Eye (tissue), 1 donor: ENCODE results near the gene CAPS.

Source experiments
- DNase-seq: peaks from one replicate; pipeline ENCODE4 v3.0.0-alpha.2; 2015

Gene CAPS

DNA sequence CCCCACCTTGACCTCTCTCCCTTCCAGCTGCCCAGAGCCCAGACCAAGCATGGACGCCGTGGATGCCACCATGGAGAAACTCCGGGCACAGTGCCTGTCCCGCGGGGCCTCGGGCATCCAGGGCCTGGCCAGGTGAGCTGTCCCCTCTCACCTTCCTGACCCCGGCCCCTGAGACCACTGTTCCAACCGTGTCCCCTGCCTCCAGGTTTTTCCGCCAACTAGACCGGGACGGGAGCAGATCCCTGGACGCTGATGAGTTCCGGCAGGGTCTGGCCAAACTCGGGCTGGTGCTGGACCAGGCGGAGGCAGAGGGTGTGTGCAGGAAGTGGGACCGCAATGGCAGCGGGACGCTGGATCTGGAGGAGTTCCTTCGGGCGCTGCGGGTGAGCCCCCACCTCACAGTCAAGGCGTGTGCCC, 312 bp downstream of the CAPS start:
- no peak for DNase-seq

DNA sequence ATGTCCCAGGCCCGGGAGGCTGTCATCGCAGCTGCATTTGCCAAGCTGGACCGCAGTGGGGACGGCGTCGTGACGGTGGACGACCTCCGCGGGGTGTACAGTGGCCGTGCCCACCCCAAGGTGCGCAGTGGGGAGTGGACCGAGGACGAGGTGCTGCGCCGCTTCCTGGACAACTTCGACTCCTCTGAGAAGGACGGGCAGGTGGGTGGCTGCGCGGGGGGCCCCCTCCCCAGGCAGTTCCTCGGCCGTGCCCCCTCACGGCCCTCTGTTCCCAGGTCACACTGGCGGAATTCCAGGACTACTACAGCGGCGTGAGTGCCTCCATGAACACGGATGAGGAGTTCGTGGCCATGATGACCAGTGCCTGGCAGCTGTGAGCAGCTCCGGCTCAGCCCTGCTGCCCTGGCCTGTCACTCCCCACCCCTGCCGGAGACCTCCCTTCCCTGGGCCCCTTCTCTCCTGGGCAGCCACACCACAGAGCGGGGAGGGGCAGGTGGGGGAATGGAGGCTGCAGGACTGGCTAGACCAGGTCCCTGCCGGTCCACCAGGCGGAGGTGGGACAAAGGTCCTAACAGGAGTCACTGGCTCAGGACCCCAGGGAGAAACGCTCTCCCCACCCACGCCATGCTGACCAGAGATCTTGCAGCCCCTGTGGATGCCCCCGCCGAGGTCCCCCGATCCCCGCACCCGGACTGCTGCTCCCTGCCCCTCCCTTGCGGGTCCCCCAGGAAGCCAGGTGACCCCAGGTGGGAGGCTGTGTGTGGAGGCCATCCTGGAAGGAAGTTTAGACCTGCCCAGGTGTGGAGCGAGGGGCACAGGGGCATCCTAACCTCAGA, 1.1 kb downstream of the CAPS start:
- DNase-seq = peak; percentile 36

DNA sequence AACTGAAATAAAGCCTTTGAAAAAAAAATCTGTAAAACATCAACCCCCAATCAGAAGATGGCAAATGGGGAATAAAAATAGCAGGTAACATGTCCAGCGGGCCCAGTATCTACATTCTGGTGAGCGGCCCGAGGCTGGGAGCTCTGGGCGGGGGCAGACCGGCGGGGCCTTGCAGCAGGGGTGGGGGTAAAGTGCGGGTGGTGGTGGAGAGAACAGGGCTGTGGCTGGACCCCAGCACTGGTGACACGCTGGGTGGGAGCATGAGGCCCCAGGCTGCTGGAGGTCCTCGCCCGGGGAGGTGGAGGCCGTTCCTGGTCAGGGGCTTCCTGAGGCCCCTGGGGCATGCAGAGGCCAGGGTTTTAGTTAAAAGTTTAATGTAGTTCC, 1.7 kb downstream of the CAPS start:
- DNase-seq = no peak

DNA sequence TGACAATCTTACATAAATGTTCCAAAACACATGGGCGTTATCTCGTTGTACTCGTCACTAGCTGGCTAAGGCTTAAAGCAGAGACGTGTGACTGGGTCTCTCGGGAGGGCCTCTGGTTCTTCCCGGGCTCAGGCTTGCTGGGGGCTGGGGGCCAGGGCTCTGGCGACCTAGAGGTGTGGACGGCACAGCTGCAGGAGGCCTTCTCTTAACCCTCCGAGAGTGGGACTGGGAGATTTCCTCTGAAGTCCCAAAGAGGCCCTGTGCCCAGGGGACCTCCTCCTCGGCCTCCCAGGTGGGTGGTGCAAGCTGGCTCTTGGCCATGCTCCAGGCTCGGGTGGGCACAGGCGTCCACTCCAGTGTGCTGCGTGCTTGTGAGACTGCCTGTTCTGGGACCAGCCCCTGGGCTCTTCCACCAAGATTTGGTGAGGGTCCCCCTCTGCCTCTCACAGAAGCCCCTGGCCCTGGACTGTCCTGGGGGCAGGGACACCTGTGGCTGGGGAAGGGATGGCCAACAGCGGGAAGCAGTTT, 2.2 kb downstream of the CAPS start:
- no peak for DNase-seq

DNA sequence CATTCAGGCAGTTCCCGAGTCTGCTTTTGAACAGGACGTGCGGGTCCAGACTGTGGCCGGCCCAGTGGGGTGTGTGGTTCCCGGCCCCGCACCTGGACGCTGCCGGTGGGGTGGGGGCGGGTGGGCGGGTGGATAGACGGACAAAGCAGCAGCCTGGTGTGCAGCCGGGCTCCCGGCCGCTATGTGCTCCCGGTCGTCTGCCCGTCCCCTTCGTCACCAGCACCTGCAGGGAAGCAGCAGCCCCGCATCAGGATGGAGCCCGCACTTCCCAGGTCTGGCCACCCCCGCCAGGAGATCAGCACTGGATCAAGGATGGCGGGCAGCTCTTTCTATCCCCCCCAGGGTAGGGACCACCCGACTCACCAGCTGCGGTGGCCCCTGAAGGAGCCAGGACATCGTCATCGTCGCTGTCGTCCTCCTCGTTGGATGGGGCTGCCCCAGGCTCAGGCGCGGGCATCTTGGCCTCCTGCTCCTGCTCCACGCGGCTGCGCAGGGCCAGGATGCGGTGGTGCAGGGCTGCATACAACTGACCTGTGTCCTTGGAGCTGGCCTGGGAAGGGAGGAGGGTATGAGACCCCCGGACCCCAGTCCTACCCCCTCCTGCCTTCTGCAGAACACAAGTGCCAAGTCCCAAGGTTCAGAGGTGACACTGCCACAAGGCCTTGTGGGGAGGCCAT, 3.5 kb downstream of the CAPS start:
- no peak for DNase-seq

DNA sequence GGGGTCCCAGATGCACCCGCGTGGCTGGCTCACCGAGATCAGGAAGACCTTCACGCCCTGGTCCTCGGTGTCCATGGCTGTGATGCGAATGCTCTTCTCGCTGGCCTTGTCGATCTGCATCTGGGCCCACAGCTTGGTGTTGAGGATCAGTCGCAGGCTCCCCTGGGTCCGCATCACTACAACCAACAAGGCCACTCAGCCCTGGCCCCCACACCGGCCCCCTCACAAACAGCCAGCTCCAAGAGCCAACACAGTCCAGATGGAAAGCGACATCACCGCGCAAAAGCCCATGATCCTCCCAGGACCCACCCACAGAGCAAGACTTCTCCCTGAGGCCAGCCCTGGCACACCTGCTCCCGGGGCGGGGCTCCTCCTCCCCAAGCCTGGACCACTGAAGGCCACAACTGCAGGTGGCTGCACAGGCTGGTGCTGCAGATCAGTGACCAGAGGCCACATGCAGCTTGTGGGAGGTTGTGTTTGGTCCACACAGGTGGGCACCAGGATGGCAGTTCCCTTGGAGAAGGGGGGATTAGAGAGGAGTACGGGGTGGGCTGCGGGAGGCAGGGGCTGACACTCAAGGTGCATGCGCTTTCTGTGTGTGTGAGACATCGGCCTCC, 4.5 kb downstream of the CAPS start:
- no peak for DNase-seq

DNA sequence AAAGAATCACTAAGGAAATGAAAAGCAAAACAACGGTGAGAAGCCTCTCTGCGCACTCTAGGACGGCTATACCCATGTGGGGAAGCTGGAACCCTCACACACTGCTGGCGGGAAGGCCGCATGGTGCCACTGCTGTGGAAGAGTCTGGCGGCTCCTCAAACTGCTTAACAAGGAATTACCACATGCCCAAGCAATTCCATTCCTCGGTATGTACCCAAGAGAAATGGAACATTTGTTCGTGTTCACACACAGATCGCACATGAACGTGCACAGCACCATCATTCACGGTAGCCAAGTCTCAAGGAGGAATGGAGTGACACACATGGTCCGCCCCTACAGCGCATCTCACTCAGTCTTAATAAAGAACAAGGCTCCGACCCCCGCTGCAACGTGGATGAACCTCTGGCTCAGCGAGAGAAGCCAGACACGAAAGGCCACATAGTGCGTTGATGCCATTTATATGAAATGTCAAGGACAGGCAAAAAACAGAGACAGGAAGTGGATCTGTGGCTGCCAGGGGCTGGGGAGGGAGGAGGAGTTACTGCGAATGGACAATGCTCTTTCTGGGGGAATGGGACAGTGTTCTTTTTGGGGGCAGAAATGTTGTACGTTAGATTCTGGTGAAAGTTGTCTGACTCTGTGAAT, 7.6 kb downstream of the CAPS start:
- no peak for DNase-seq

DNA sequence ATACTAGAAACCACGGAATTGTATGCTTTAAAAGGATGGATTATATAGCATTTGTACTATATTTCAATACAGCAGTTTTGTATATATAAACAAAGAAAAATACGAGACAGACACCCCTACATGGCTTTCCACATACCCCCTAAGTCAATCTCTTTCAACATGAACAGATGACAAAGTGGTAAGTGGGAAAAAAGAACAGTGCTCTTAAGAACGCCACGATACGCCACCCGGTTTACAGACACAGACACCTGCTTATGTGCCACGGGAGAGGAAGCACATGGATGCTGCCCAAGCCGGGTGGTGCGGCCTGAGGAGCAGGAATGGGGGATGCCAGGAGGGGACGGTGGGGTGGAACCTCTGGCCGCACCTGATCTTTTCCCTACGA, 8.1 kb downstream of the CAPS start:
- DNase-seq = no peak

DNA sequence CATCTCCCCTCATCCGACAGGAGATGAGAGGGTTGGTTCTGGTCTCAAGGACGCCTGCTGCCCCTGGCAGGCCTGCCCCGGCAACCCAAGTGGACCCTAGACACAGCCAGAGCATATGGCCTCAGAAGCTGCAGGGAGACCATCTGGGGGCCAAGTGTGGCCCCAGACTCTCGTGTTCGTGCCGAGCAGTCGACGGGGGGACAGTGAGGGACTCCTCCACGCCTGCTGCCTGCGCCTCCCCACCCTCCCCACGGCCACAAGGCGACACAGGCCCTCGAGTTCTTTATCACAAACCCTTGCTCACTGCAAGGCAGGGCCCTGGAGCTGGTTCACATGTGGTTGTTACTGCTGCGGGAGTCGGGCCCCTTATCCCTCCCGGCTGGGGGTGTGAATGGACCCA, 9.3 kb downstream of the CAPS start:
- DNase-seq = no peak

DNA sequence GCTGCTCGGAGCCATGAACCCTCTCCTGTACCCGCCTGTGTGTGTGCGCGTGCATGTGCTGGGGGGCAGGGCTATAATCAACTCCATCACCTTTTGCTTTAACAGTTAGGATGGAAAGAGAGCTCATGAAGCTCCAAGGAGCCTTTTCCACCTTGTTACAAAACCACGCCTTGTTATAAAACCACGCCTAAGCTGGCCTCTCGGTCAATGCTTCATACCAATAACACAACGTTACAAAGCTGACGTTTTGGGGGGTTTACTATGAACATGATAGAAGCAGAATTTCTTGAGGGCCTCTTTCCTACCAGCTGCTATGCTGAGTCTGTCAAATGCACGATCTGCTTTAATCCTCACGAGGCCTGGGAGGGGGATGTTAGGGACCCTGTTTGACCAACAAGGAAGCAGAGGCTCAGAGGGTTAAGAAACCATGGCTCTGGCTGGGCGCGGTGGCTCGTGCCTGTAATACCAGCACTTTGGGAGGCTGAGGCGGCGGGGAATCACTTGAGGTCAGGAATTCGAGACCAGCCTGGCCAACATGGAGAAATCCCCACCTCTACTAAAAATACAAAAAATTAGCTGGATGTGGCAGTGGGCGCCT, 11.9 kb downstream of the CAPS start:
- DNase-seq = no peak

DNA sequence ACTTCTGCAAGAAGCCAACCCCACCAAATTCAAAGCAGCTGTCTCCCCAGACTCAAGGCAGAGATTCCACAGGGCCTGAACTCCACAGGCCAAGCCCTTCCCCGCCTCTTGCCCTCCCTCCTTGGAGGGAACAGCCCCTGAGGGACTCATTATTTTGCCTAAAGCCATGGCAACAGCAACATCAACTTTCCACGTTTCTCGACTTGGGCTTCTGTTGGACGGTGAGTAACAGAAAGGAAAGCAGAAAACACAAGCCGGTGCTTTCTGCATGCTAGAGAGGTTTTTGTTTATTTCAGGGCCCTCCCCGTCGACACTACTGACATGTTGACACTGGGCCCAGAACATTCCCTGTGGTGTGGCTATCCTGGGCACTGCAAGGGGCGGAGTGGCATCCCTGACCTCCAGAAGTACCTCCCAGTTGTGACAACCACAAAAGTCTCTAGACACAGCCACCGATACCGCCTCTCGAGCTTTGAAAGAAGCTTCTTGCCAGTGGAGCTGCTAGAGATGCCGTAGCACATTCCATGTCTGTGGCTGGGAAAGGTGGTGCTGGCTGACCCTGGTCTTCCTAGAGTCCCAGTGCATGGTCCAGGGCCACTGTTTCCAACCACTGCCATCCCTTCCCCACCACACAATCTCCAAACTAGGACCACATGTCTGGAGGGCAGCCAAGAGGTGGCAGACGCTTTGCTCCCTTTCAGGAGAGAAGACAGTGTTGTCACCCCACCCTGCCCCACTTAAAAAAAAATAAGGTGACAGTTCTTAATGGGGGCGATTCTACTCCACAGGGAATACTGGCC, 12.8 kb downstream of the CAPS start:
- peak; percentile 56 for DNase-seq

DNA sequence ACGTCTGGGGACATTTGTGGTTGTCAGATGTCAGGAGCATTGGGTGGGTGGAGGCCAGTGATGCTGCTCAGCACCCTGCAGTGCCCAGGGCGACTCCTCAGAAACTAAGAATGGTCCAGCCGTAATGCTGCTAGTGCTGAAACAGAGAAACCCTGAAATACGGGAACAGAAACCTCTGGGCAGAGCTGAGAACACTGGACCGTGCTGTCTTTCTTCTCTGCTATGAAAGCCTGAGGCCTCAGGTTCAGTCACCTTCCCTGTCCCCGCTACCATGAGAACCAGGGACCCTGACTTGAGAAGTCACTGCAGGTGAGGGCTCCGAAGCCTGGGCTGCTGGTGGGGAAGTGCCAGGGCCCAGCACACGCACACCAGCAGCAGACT, 13.4 kb downstream of the CAPS start:
- no peak for DNase-seq

DNA sequence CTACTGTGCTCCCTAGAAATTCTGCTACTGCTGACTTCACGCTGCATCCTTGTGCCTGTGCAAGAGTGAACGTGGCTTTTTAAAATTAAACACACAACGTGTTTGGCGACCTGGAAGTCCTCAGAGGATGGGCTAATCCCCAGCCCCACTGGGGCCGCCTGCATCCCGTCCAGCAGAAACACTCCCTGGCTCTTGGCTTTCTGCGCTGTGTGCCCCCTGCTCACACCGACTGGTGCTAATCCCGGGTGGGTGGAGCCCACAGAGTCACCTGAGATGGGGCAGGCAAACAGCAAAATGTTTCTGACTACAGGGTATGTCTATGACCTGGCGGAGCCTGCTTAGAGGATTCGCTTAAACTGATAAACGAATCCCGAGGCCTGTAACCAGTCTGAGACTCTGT, 15.1 kb downstream of the CAPS start:
- DNase-seq = no peak

DNA sequence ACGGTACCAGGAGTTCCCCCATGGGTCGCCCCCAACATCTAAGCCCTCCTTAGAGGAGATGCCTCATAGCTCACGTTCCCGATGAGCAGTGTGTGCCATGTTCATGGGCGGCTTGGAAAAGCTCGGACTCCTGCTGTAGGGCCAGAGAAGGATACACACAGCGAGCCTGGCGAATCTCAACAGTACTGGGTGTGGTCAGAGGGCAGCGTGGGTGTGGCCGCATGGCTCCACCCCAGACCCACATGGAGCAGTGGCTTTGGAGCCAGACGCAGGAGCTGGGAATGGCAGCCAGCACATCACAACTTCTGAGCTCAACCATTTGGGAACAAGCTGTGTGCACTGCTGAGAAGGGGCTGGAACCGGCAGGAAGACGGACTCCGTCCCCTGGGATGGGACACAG, 15.6 kb downstream of the CAPS start:
- no peak for DNase-seq

DNA sequence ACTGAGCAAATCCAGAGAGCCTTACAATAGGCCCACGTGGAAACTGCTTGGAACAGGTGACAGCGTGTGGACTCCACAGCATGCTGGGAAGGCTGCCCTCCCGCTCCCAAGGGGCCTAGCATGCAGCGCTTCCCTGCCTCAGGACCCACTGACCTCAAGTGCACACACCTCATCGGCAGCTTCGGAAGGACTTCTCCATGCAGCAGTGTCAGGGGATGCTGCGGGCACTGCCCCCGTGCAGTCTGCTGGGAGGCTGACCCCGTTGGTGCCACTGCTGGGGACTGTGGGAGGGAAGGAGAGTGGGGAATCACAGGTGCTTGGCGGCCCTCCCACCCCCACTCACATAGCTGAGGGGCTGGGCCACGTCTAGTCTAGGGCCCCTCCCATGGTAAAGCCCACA, 17.2 kb downstream of the CAPS start:
- DNase-seq = no peak

DNA sequence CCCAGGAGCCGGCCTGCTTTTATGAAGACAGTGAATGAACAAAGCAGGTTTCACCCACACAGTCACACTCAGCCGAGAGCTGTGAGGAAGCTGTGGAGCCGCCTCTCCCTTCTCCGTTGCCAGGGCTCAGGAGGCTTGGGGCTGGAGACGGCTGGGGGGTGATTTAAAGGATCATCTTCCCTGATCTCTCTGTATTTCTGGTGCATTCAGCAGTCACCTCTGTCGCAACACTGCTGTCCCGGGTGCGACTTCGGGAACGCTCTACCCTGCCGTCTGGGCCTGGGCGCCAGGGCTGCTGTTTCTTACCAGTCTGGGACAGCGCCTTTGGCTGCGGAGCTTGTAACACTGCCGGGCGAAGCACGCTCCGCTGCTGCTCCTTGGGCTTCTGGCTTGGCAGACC, 18.1 kb downstream of the CAPS start:
- no peak for DNase-seq

DNA sequence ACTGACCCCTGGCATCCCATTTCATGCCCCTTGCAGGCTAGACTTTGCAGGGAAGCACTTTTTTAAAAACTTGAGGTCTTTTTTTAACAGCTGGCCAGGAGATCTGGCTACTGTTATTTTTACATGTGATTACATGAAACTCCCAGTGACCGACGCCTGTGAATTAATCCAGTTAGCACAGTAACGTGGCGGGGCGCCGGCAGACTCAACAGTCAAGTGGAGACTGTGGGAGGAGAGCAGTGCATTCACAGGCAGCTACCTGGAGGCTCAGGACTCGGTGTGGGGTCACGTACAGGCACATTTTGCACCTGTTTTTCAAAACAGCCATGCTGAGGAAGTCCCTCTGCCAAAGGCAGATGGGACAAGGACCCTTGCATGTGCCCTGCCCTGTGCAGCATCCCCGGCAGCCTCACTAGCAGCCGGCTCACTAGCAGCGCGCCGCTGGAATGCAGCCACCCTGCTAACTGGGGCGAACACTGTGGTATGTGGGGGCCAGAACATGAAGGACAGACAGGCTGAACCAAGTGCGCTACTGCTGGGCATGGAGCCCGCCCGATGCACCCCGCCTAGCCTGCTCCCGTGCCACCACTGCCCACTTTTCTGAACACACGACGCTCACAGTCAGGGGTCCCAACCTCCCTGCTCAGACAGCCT, 18.7 kb downstream of the CAPS start:
- no peak for DNase-seq

DNA sequence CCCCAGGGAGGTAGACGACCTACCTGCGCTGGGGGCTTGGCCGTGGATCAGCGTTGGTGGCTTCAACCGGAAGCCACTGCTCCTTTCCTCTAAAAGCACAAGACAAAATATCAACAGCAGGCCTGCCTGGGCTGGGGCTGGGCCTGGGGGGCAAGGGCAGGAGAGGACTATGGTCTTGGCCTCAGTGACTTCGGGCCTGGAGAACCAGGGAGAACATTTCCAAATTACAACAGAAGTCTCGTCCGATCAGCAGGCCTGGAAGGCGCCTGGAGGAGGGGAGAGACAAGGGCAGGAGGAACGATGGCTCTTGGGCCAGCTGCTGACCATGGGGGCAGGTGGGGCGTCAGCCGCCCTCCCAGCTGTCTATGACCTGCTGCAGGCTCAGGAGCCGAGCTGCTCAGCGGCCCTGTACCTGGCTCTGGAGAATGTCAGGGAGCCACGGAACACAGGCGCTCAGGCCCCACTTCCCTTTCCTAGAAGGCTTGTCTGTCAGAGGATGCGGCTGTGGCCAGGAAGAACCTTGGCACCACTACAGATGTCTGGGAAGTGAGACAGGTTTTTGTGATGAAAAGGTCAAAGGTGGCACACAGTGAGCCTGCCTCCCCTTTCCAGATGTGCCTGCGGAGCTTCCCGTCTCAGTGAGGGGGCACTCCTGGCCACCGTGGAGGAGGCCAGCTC, 19.5 kb downstream of the CAPS start:
- DNase-seq = no peak

DNA sequence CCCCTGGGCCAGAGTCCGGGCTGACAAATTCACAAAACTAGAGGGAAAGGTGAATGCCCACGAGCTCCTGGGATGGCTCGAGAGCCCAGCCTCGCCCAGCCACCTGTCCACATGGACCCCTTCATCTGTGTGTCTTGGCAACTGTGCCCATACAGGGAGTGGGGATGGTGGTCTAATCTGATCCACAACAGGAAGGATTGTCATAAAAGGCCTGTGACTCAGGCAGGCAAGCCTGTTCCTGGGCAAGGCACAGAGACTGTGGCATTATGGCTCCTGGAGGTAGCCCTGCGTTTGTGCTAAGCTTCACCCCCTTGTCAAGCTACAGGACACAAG, 20.0 kb downstream of the CAPS start:
- no peak for DNase-seq

DNA sequence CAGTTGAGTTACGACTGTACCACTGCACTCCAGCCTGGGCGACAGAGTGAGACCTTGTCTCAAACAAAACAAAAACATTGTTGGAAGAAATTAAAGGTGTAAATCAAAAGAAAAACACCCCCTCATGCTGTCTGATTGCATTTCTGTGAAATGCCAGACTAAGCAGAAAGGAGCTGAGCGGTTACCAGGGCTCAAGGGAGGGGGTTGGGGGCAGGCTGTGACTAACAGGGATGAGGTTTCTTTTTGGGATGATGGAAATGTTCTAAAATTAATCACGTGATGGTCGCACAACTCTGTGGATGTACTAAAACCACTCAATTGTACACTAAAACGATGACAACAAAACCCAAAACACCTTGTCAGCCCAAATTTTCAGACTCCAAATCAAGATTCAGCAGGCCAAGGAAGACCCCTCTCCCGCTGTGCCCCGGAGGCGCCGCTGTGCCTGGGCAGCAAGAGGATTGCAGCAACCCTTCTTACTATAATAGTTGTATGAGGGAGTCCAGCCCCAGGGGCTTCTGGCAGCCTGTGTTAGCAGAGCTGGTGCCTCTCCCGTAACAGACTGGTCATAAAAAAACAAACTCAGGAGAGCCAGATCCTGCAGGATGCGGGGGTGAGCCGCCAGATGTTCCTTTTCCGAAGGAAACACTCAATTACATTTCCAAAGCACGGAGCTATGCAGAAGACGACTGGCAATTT, 20.9 kb downstream of the CAPS start:
- peak; percentile 53 for DNase-seq
